Tibial nerve (tissue), 4 donors: ENCODE data around the gene CCL2.

Source experiments
- EP300 ChIP-seq, 2 donors: sonication (generic); formaldehyde crosslinking; IDR thresholded peaks; one replicate each; pipeline ENCODE4 v1.6.1; 2017; ENCODE audit warnings: antibody characterized with exemption in 2 of 2, mild to moderate bottlenecking in 1 of 2
- POLR2A ChIP-seq, 2 donors: fragments of 450-650 bp; IDR thresholded peaks; one replicate each; pipeline ENCODE4 v1.6.1; 2017; ENCODE audit warnings: antibody characterized with exemption in 2 of 2, mild to moderate bottlenecking in 2 of 2, moderate library complexity in 2 of 2
- TF ChIP-seq, protein P1 (sequence below), 5 experiments: fragments of 200-600 bp in 3 of 5; fragments of 450-650 bp in 2 of 5; sonication (generic) in 3 of 5; IDR thresholded peaks; one replicate each; pipeline ENCODE4 v1.5.1; 2016 to 2019; ENCODE audit warnings: antibody characterized with exemption in 5 of 5, mild to moderate bottlenecking in 3 of 5, moderate library complexity in 2 of 5

DNA sequence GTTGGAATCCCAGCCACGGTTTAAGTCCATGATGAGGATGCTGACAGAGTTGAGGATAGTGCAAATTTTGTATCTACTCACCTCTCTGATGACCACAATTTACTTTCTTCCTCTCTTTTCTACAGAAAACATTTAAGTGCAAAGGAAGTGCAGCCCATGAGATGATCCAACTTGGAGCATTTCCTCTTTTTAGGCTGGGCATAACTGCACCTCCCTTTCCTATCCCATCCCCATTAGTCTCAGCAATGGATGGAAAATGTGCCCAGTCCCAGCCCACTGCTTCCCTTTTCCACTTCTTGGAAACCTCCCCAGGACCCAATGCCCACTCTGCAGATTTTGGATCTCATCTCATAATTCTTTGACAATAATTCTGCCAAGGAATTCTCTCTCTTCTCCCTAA, 47.6 kb downstream of the CCL2 start:
- TF ChIP-seq, protein P1, sequence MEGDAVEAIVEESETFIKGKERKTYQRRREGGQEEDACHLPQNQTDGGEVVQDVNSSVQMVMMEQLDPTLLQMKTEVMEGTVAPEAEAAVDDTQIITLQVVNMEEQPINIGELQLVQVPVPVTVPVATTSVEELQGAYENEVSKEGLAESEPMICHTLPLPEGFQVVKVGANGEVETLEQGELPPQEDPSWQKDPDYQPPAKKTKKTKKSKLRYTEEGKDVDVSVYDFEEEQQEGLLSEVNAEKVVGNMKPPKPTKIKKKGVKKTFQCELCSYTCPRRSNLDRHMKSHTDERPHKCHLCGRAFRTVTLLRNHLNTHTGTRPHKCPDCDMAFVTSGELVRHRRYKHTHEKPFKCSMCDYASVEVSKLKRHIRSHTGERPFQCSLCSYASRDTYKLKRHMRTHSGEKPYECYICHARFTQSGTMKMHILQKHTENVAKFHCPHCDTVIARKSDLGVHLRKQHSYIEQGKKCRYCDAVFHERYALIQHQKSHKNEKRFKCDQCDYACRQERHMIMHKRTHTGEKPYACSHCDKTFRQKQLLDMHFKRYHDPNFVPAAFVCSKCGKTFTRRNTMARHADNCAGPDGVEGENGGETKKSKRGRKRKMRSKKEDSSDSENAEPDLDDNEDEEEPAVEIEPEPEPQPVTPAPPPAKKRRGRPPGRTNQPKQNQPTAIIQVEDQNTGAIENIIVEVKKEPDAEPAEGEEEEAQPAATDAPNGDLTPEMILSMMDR (IDR thresholded peaks at IDR 0.05), result no peak
- no peak for TF ChIP-seq POLR2A (IDR thresholded peaks at IDR 0.05)
- TF ChIP-seq EP300 (IDR thresholded peaks at IDR 0.05), result no peak
